NCI-H510A treated with DMSO at 0.1 percent for 48 hours (cell line): ENCODE measurements around the gene PJA2.
"Not testable (repeated sequence)": the region's sequence is repeated elsewhere in the genome, so short reads cannot be mapped to it uniquely, and the experiment has no call there.

ENCODE experiments used
- DNase-seq: peaks from one replicate; lab custom pipeline; 2025; lab: John Stamatoyannopoulos, UW

PJA2 gene

GRCh38 chr5:109409844-109410388, at the start of gene PJA2:
Gene PJA2, minus strand, starts transcription at chr5:109409974. Its CDS starts 26,541 bp downstream, at chr5:109383433.
- DNase-seq = peak; percentile 91

- peak; percentile 18 for DNase-seq
These were observed 45.9 kb upstream of the PJA2 start for GRCh38 chr5:109455598-109456096.

- DNase-seq = no peak
These were observed 45.1 kb upstream of the PJA2 start for GRCh38 chr5:109454731-109455505.

- DNase-seq = no peak
These were observed 43.5 kb upstream of the PJA2 start for GRCh38 chr5:109453251-109453650.

GRCh38 chr5:109452661-109453060, 42.9 kb upstream of the PJA2 start:
- DNase-seq = no peak

- no peak for DNase-seq
These were observed 41.4 kb upstream of the PJA2 start for GRCh38 chr5:109451146-109451545.

GRCh38 chr5:109450129-109450877, 40.5 kb upstream of the PJA2 start:
- no peak for DNase-seq

GRCh38 chr5:109448838-109449237, 39.1 kb upstream of the PJA2 start:
- DNase-seq = no peak

- no peak for DNase-seq
These were observed 29.8 kb upstream of the PJA2 start for GRCh38 chr5:109439590-109439989.

- no peak for DNase-seq
These were observed 16.3 kb upstream of the PJA2 start for GRCh38 chr5:109426075-109426474.

GRCh38 chr5:109425521-109425920, 15.7 kb upstream of the PJA2 start:
- not testable (repeated sequence) for DNase-seq

- no peak for DNase-seq
These were observed 12.2 kb upstream of the PJA2 start for GRCh38 chr5:109421956-109422355.

- no peak for DNase-seq
These were observed 9.1 kb upstream of the PJA2 start for GRCh38 chr5:109418712-109419352.

GRCh38 chr5:109416882-109417281, 7.1 kb upstream of the PJA2 start:
- DNase-seq = no peak

- DNase-seq = not testable (repeated sequence)
These were observed 4.2 kb upstream of the PJA2 start for GRCh38 chr5:109413921-109414461.

- no peak for DNase-seq
These were observed 3.7 kb upstream of the PJA2 start for GRCh38 chr5:109413458-109413857.

GRCh38 chr5:109412981-109413402, 3.2 kb upstream of the PJA2 start:
- no peak for DNase-seq

- no peak for DNase-seq
These were observed 1.9 kb upstream of the PJA2 start for GRCh38 chr5:109411627-109412026.

GRCh38 chr5:109411149-109411514, 1.4 kb upstream of the PJA2 start:
- DNase-seq = no peak

- DNase-seq = peak; percentile 63
These were observed 795 bp upstream of the PJA2 start for GRCh38 chr5:109410389-109411148.
